ENCODE results near the gene SMYD3. TPM values are rescaled to one million over a fixed set of nuclear protein-coding genes. Genes with fewer than 3 reads are reported as not detected.
A peak's percentile ranks its signal among the peaks of the same experiment; 100 is the strongest.

Gene SMYD3
- total RNA-seq, 1 donor from 2014 or later = 31.9 TPM

- TF ChIP-seq CTCF (IDR thresholded peaks at IDR 0.05; ENCODE audit: unreplicated experiment) = no peak
- Mint-ChIP-seq H3K36me3 (ENCODE audit: insufficient read depth) (peaks cover 3% of the 10 kb centered on the region), H3K9me3 (ENCODE audit: low read depth) (peaks cover 4% of the 10 kb centered on the region), H3K4me1 (ENCODE audit: low read depth) (peaks cover 13% of the 10 kb centered on the region), H3K4me3 (ENCODE audit: low read depth) (no peak overlapping the region), H3K27ac (no peak overlapping the region), H3K27me3 (no peaks in the 10 kb centered on the region)
- no peak for DNase-seq (ENCODE audit: low spot score, unreplicated experiment)
Measured at GRCh38 chr1:245858722-245859492, 648.2 kb downstream of the SMYD3 start.

- peaks cover 13% of the 10 kb centered on the region for H3K4me1 Mint-ChIP-seq (ENCODE audit: low read depth)
- no peak for DNase-seq (ENCODE audit: low spot score, unreplicated experiment)
- no peaks in the 10 kb centered on the region for H3K27me3 Mint-ChIP-seq
Measured at GRCh38 chr1:245858022-245858721, 648.9 kb downstream of the SMYD3 start.

GRCh38 chr1:245856944-245857531, 650.0 kb downstream of the SMYD3 start:
- H3K36me3 Mint-ChIP-seq (ENCODE audit: insufficient read depth) = peaks cover 5% of the 10 kb centered on the region
- no peak for TF ChIP-seq CTCF (IDR thresholded peaks at IDR 0.05; ENCODE audit: unreplicated experiment)
- H3K27ac Mint-ChIP-seq = peak overlapping the region; percentile 68
- peaks cover 13% of the 10 kb centered on the region for H3K4me1 Mint-ChIP-seq (ENCODE audit: low read depth)
- H3K4me3 Mint-ChIP-seq (ENCODE audit: low read depth) = no peak overlapping the region
- H3K9me3 Mint-ChIP-seq (ENCODE audit: low read depth) = peaks cover 4% of the 10 kb centered on the region
- DNase-seq (ENCODE audit: low spot score, unreplicated experiment) = no peak
- no peaks in the 10 kb centered on the region for H3K27me3 Mint-ChIP-seq

More at GRCh38 chr1:245858022-245858721, 648.9 kb downstream of the SMYD3 start:
- no peak overlapping the region for H3K27ac Mint-ChIP-seq
- TF ChIP-seq CTCF (IDR thresholded peaks at IDR 0.05; ENCODE audit: unreplicated experiment) = no peak
- H3K9me3 Mint-ChIP-seq (ENCODE audit: low read depth) = peaks cover 4% of the 10 kb centered on the region
- peaks cover 5% of the 10 kb centered on the region for H3K36me3 Mint-ChIP-seq (ENCODE audit: insufficient read depth)
- H3K4me3 Mint-ChIP-seq (ENCODE audit: low read depth) = no peak overlapping the region

GRCh38 chr1:245855846-245856730, 651.0 kb downstream of the SMYD3 start:
- no peak for DNase-seq (ENCODE audit: low spot score, unreplicated experiment)
- no peak for TF ChIP-seq CTCF (IDR thresholded peaks at IDR 0.05; ENCODE audit: unreplicated experiment)
- Mint-ChIP-seq H3K9me3 (ENCODE audit: low read depth) (peaks cover 4% of the 10 kb centered on the region), H3K27ac (peak overlapping the region; percentile 88), H3K36me3 (ENCODE audit: insufficient read depth) (peaks cover 5% of the 10 kb centered on the region), H3K27me3 (no peaks in the 10 kb centered on the region), H3K4me3 (ENCODE audit: low read depth) (no peak overlapping the region), H3K4me1 (ENCODE audit: low read depth) (peaks cover 13% of the 10 kb centered on the region)

Measured in progenitor cell of endocrine pancreas (in vitro differentiated cells).